Hepatocyte (in vitro differentiated cells): ENCODE data around the gene CTAGE9. TPM values are rescaled to one million over a fixed set of nuclear protein-coding genes. Genes with fewer than 3 reads are reported as not detected.
"Not testable (repeated sequence)": the region's sequence is repeated elsewhere in the genome, so short reads cannot be mapped to it uniquely, and the experiment has no call there.

Experiments
- DNase-seq: peaks from one replicate; pipeline ENCODE4 v3.0.0-alpha.2; 2016; ENCODE audit warnings: low spot score
- H2AFZ ChIP-seq: fragments of 200-600 bp; sonication (generic); 2 replicates; pipeline ENCODE4 v1.6.0; 2016; ENCODE audit warnings: antibody characterized with exemption, mild to moderate bottlenecking
- H3K27ac ChIP-seq: fragments of 200-600 bp; sonication (generic); 2 replicates; pipeline ENCODE4 v1.5.1; 2016; ENCODE audit warnings: mild to moderate bottlenecking
- H3K27me3 ChIP-seq: fragments of 200-600 bp; sonication (generic); 2 replicates; pipeline ENCODE4 v1.6.1; 2016
- H3K36me3 ChIP-seq: fragments of 200-600 bp; sonication (generic); replicated peaks from 2 replicates; pipeline ENCODE4 v1.5.1; 2016; ENCODE audit warnings: low read depth; ENCODE audit not compliant: insufficient read depth
- H3K4me1 ChIP-seq: fragments of 200-600 bp; sonication (generic); 2 replicates; pipeline ENCODE4 v1.5.1; 2016; ENCODE audit warnings: mild to moderate bottlenecking, moderate library complexity; ENCODE audit not compliant: insufficient read depth
- H3K4me2 ChIP-seq: fragments of 200-600 bp; sonication (generic); 2 replicates; pipeline ENCODE4 v1.6.0; 2016
- H3K4me3 ChIP-seq: fragments of 200-600 bp; sonication (generic); 2 replicates; pipeline ENCODE4 v1.5.1; 2016; ENCODE audit warnings: mild to moderate bottlenecking
- H3K79me2 ChIP-seq: fragments of 200-600 bp; sonication (generic); 2 replicates; pipeline ENCODE4 v1.6.0; 2017; ENCODE audit warnings: mild to moderate bottlenecking
- H3K9me2 ChIP-seq: fragments of 200-600 bp; sonication (generic); replicated peaks from 2 replicates; pipeline ENCODE4 v1.6.0; 2017; ENCODE audit warnings: mild to moderate bottlenecking; ENCODE audit not compliant: insufficient read depth
- H3K9me3 ChIP-seq: fragments of 200-600 bp; sonication (generic); 2 replicates; pipeline ENCODE4 v1.5.1; 2016; ENCODE audit warnings: low read depth, mild to moderate bottlenecking
- H4K20me1 ChIP-seq: fragments of 200-600 bp; sonication (generic); 2 replicates; pipeline ENCODE4 v1.6.0; 2016; ENCODE audit warnings: mild to moderate bottlenecking; ENCODE audit not compliant: insufficient read depth, poor library complexity, severe bottlenecking
- EZH2 ChIP-seq: fragments of 200-600 bp; sonication (generic); IDR thresholded peaks from 2 replicates; pipeline ENCODE4 v1.6.1; 2016; ENCODE audit warnings: antibody characterized with exemption, mild to moderate bottlenecking, borderline replicate concordance
- EZH2phosphoT487 ChIP-seq: fragments of 200-600 bp; sonication (generic); IDR thresholded peaks from one replicate; pipeline ENCODE4 v1.6.1; 2018; ENCODE audit warnings: antibody characterized with exemption, mild to moderate bottlenecking, low read depth, moderate library complexity; ENCODE audit not compliant: unreplicated experiment, severe bottlenecking
- WGBS: methylation state at CpG from one replicate; pipeline ENCODE4 v1.1.6; 2016; ENCODE audit warnings: low lambda C conversion rate; ENCODE audit errors: missing lambda C conversion rate; 5-methylcytosine and 5-hydroxymethylcytosine counted together
- polyA plus RNA-seq: library from polyadenylated mRNA; unstranded; fragments of >200 nt; fragmentation: Nextera tagmentation; extraction: Ambion mirVana; gene quantifications from 2 replicates; pipeline ENCODE4 v1.2.1, GENCODE V29; 2016
- total RNA-seq: library from RNA; depleted of rRNA; stranded (reverse); fragments of >200 nt; gene quantifications from 2 replicates; pipeline ENCODE4 v1.2.3, GENCODE V29; 2014
- TF ChIP-seq, protein P1 (sequence below): fragments of 200-600 bp; sonication (generic); IDR thresholded peaks from 2 replicates; pipeline ENCODE4 v1.5.1; 2016; ENCODE audit warnings: antibody characterized with exemption, mild to moderate bottlenecking; ENCODE audit not compliant: poor library complexity

Gene CTAGE9, protein sequence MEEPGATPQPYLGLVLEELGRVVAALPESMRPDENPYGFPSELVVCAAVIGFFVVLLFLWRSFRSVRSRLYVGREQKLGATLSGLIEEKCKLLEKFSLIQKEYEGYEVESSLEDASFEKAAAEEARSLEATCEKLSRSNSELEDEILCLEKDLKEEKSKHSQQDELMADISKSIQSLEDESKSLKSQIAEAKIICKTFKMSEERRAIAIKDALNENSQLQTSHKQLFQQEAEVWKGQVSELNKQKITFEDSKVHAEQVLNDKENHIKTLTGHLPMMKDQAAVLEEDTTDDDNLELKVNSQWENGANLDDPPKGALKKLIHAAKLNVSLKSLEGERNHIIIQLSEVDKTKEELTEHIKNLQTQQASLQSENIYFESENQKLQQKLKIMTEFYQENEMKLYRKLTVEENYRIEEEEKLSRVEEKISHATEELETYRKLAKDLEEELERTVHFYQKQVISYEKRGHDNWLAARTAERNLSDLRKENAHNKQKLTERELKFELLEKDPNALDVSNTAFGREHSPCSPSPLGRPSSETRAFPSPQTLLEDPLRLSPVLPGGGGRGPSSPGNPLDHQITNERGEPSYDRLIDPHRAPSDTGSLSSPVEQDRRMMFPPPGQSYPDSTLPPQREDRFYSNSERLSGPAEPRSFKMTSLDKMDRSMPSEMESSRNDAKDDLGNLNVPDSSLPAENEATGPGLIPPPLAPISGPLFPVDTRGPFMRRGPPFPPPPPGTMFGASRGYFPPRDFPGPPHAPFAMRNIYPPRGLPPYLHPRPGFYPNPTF
- total RNA-seq (0.20 and 0.80 TPM in 2 replicates), polyA plus RNA-seq (not detected in 2 replicates)

DNA sequence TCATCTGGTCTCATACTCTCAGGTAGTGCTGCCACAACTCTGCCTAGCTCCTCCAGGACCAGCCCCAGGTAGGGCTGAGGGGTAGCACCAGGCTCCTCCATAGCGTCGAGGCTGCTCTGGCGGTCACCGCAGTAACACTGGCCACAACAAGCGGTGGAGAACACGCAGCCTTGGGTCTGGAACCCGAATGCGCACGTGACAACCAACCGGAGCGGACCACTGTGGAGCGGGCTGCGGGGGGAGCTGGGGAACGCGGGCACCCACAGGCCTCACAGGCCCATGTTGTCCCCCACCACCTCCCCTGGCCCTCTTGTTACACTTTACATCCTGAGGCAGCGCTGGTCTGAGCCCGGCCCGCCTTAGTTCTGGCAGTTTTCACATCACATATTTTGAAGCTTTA is at the start of gene CTAGE9:
Gene CTAGE9 (minus strand): TSS at position 101 of the 400 bp plus-strand sequence. CDS start 0 bp downstream, at position 101.
- DNase-seq, H3K9me2 ChIP-seq: not testable (repeated sequence)
- WGBS: 90% methylated on average over 7 of the region's 18 CpGs

DNA sequence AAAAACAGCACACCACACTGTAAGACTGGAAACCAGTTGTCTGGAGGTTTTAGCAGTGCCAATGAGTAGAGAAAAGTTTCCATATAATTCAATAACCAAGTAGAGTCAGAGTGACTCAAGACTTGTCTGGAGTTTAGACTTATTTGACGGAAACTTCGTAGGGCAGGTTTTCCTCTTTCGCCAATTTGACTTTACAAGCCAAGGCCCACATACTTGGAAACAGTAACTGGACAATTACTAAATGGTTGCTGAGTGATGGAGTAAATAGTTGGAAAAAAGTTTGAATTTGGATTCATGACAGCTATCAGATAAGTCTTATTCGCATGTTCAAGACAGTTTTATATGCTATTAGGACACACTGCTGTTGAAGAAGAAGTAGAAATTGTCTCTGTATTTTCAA is 48.1 kb upstream of the CTAGE9 start:
- DNase-seq: no peak
- Histone ChIP-seq H3K4me3 (no peak overlapping the region), H3K79me2 (no peaks in the 10 kb centered on the region), H3K4me1 (no peaks in the 10 kb centered on the region), H3K9me3 (no peaks in the 10 kb centered on the region), H3K27ac (no peak overlapping the region), H3K4me2 (no peak overlapping the region), H3K27me3 (no peaks in the 10 kb centered on the region), H4K20me1 (no peaks in the 10 kb centered on the region), H3K9me2 (no peaks in the 10 kb centered on the region), H2AFZ (no peak overlapping the region), H3K36me3 (no peaks in the 10 kb centered on the region)
- 88% methylated on average over 4 of the region's 4 CpGs for WGBS
- no peak for TF ChIP-seq EZH2

More for the DNA sequence above, at the start of gene CTAGE9:
- not testable (repeated sequence) for H3K9me3 ChIP-seq, H3K4me2 ChIP-seq, H3K4me3 ChIP-seq, H3K4me1 ChIP-seq, H3K36me3 ChIP-seq, H3K79me2 ChIP-seq, H2AFZ ChIP-seq, H3K27me3 ChIP-seq, H4K20me1 ChIP-seq, H3K27ac ChIP-seq

DNA sequence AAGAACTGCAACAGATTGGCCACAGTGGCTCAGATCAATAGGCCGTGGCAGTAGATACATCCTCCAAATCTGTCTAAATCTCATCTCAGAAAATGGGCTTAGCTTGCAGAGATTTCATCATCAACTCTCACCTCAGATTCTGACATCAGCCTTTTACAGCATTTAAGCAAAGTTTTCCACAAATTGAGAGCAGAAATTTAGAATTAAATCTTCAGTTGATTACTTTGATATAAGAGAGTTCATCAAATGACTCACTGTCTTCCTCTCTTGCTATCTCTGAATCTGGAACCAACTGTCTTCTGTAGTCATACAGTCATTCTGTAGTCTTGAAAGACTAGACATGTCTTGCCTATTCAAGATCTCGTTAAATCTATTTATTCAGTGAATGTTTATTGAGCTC is 45.2 kb upstream of the CTAGE9 start:
- DNase-seq: no peak
- Histone ChIP-seq H3K27me3 (no peaks in the 10 kb centered on the region), H3K4me3 (no peak overlapping the region), H4K20me1 (no peaks in the 10 kb centered on the region), H3K27ac (no peak overlapping the region), H3K9me3 (no peaks in the 10 kb centered on the region), H3K4me2 (no peak overlapping the region), H3K9me2 (no peaks in the 10 kb centered on the region), H3K4me1 (no peaks in the 10 kb centered on the region), H3K79me2 (no peaks in the 10 kb centered on the region), H2AFZ (no peak overlapping the region), H3K36me3 (no peaks in the 10 kb centered on the region)
- 85% methylated on average over 2 of the region's 2 CpGs for WGBS
- TF ChIP-seq EZH2: no peak
- no peak for TF ChIP-seq EZH2phosphoT487
- TF ChIP-seq, protein P1, sequence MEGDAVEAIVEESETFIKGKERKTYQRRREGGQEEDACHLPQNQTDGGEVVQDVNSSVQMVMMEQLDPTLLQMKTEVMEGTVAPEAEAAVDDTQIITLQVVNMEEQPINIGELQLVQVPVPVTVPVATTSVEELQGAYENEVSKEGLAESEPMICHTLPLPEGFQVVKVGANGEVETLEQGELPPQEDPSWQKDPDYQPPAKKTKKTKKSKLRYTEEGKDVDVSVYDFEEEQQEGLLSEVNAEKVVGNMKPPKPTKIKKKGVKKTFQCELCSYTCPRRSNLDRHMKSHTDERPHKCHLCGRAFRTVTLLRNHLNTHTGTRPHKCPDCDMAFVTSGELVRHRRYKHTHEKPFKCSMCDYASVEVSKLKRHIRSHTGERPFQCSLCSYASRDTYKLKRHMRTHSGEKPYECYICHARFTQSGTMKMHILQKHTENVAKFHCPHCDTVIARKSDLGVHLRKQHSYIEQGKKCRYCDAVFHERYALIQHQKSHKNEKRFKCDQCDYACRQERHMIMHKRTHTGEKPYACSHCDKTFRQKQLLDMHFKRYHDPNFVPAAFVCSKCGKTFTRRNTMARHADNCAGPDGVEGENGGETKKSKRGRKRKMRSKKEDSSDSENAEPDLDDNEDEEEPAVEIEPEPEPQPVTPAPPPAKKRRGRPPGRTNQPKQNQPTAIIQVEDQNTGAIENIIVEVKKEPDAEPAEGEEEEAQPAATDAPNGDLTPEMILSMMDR: no peak

DNA sequence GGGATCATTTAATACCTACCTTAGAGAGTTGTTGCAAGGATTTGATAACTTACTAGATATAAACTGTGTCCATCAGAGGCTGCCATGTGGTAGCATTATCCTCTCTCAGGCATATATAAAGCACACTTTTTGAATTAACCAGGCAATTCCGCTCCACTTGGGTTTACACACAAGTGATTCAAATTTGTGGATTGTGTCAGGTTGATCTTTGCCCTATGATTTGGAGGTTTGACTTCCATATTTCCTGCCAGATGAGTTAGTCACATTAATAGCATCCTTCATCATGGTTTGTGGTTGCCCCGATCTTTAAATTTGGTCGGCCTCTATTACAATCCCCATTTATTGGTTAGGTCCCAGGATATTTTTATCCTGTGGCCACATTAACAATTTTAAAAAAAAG is 44.8 kb upstream of the CTAGE9 start:
- 94% methylated on average over 3 of the region's 3 CpGs for WGBS
- Histone ChIP-seq H3K4me3 (no peak overlapping the region), H3K79me2 (no peaks in the 10 kb centered on the region), H4K20me1 (no peaks in the 10 kb centered on the region), H3K9me3 (no peaks in the 10 kb centered on the region), H3K36me3 (no peaks in the 10 kb centered on the region), H2AFZ (no peak overlapping the region), H3K4me2 (peak overlapping the region; percentile 1), H3K27me3 (no peaks in the 10 kb centered on the region), H3K27ac (no peak overlapping the region), H3K4me1 (no peaks in the 10 kb centered on the region), H3K9me2 (no peaks in the 10 kb centered on the region)
- DNase-seq: no peak
- TF ChIP-seq, protein P1: no peak
- no peak for TF ChIP-seq EZH2phosphoT487
- TF ChIP-seq EZH2: no peak
